Fibroblast of lung (primary cell): ENCODE results near the gene HEMK1.

Experiments
- EZH2 ChIP-seq: IDR thresholded peaks from 2 replicates; pipeline ENCODE4 v1.5.1; 2012; ENCODE audit warnings: low read length, control low read depth, mild to moderate bottlenecking; ENCODE audit errors: missing control alignments
- TF ChIP-seq, protein P1 (sequence below), 2 donors: IDR thresholded peaks in 1 of 2; conservative IDR thresholded peaks in 1 of 2; 1 replicate in 1 of 2; 2 replicates in 1 of 2; pipeline ENCODE4 v1.5.1; 2011 to 2012; ENCODE audit warnings: low read length in 2 of 2, control low read depth in 1 of 2, inconsistent platforms in 1 of 2, low read depth in 1 of 2, mild to moderate bottlenecking in 1 of 2

DNA sequence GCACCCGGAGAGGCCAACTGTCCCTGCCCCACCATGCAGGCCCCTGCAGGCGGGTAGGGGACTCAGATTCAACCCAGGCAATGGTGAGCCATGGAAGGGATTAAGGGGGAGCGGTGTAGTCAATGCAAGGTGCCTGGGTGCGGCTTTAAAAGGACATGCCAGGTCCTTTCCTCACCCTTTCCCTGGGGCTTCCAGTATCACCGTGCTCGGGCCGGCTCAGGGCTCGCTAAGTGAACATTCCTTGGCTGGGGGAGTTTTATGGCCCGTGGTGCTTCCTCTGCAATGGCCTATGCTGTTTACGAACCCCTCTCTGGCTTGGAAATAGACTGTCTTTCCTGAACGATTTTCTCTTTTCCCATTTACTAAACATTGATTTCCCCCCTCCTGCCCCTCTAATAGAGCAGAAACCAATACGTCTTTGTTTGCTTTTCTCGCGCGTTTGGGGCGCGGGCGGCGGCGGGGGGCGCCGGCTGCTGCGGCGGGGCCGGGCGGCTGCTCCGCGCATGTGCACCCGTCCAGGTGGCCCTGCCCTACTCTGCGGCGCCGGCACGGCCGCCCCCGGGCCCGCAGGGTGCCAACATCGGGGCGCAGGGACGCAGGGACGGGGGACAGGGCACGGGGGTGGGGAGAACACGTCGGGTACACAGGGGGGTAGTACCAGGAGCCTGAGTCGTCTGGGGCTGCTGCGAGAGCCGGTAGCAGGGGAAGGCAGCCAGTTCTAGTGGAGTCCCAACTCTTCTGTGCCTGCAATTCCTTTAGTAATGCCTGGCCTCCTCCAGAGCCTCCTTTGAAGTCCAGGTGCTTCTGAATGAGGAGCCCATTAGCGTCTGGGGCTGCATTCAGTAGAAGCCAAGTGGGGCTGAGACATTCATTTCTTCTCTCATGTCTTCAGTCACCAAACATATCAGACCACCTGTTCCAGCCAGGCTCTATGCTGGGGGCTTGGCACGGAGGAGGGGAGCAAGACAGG is 39.0 kb upstream of the HEMK1 start:
- TF ChIP-seq EZH2: no peak
- TF ChIP-seq, protein P1, sequence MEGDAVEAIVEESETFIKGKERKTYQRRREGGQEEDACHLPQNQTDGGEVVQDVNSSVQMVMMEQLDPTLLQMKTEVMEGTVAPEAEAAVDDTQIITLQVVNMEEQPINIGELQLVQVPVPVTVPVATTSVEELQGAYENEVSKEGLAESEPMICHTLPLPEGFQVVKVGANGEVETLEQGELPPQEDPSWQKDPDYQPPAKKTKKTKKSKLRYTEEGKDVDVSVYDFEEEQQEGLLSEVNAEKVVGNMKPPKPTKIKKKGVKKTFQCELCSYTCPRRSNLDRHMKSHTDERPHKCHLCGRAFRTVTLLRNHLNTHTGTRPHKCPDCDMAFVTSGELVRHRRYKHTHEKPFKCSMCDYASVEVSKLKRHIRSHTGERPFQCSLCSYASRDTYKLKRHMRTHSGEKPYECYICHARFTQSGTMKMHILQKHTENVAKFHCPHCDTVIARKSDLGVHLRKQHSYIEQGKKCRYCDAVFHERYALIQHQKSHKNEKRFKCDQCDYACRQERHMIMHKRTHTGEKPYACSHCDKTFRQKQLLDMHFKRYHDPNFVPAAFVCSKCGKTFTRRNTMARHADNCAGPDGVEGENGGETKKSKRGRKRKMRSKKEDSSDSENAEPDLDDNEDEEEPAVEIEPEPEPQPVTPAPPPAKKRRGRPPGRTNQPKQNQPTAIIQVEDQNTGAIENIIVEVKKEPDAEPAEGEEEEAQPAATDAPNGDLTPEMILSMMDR (conservative IDR thresholded peaks at IDR 0.05 in 1 of 2, IDR thresholded peaks at IDR 0.05 in 1 of 2; ENCODE audit: low read depth in 1 of 2, low read length in 2 of 2): no peak
